Measurements from ENCODE around the gene GDPD4.

GDPD4 gene

GRCh38 chr11:77189588-77190210 is 111.8 kb downstream of the GDPD4 start:
- no peak for DNase-seq (ENCODE audit: low spot score)

- DNase-seq (ENCODE audit: low spot score) = no peak
Measured at GRCh38 chr11:77188633-77189491, 112.6 kb downstream of the GDPD4 start.

GRCh38 chr11:77187776-77188632 is 113.5 kb downstream of the GDPD4 start:
- DNase-seq (ENCODE audit: low spot score) = peak; percentile 76

DNA sequence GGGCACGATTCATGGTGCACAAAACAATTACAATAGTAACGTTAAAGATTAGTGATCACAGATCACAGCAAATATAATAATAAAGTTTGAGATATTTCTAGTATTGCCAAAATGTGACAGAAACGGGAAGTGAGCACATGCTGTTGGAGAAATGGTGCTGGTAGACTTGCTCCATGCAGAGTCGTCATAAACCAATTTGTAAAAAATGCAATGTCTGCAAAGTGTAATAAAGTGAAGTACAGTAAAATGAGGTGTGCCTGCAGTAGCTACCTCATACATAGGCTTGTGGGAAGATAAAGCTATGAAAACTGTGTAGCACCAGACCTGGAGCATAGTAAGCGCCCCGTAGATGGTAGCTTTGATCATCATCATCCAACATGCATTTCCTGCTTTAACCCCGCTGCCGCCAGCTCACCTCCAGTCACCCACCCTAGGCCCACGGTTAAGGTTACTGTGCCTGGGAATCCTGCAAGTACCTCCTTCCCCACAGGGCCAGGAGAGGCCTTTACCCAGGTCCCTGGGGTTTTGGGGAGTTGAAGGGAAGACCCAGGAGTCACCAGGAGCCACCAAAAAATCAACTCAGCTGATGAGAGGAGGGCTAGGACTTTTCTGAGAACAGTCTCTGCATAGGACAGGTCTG is 114.3 kb downstream of the GDPD4 start:
- no peak for DNase-seq (ENCODE audit: low spot score)

DNA sequence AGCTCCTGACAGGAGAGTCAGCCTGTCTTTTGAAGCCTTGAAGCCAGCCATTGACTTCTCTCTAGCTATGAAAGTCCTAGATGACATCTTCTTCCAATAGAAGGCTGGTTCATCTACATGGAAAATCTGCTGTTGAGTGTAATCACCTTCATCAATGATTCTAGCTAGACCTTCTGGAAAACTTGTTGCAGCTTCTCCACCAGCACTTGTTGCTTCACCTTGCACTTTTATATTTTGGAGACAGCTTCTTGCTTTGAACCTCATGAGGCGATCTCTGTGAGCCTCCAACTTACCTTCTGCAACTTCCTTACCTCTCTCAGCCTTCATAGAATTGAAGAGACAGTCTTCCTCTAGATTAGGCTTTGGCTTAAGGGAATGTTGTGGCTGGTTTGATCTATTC is 115.2 kb downstream of the GDPD4 start:
- DNase-seq (ENCODE audit: low spot score) = no peak

- no peak for DNase-seq (ENCODE audit: low spot score)
Measured at GRCh38 chr11:77184136-77184860, 117.2 kb downstream of the GDPD4 start.

DNA sequence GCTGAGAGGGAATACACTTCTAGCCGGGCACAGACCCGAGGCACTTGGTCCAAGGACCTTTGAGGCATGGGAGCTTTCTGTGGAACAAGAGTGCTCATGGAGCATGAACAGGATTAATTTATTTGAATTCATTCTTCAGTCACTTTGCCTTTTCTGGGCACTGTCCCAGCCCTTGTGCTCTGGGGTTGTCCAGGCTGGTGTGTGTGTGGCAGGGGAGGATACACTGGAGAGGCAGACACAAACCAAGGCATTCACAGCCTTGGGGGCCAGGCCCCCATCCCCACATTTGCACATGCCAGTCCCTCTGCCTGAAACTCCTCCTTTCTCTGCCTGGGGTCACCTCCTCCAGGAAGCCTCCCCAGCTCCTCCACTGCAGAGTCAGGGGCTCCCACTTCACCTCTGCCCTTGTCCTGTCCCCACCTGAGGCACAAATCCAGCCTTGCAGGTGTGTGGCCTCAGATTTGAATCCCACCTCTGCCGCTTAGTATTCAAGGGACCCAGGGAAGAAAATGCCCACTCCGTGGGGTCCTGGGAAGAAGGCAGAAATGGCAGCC is 118.0 kb downstream of the GDPD4 start:
- DNase-seq (ENCODE audit: low spot score) = no peak

GRCh38 chr11:77182542-77183430 is 118.7 kb downstream of the GDPD4 start:
- no peak for DNase-seq (ENCODE audit: low spot score)

- DNase-seq (ENCODE audit: low spot score) = no peak
Measured at GRCh38 chr11:77181799-77182541, 119.5 kb downstream of the GDPD4 start.

- no peak for DNase-seq (ENCODE audit: low spot score)
Measured at GRCh38 chr11:77181226-77181625, 120.3 kb downstream of the GDPD4 start.

DNA sequence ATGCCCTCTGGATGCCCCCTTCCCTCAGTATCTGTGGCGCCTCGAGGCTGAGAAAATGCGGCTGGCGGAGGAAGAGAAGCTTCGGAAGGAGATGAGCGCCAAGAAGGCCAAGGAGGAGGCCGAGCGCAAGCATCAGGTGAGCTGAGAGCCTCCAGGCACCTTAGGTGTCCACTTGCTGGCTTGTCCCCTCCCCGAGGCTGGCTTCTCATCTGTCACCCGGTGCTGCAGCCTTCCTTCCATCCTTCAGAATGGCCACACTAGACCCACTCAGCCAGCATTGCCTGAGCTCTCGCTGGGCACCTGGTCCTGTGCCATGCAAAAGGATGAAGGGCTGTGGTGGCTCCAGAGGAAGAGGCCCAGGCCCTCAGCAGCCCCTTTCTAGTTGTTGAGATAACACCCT is 121.1 kb downstream of the GDPD4 start:
- no peak for DNase-seq (ENCODE audit: low spot score)

- no peak for DNase-seq (ENCODE audit: low spot score)
Measured at GRCh38 chr11:77179681-77180080, 121.8 kb downstream of the GDPD4 start.

GRCh38 chr11:77179048-77179447 is 122.4 kb downstream of the GDPD4 start:
- DNase-seq (ENCODE audit: low spot score) = no peak

GRCh38 chr11:77178150-77178549 is 123.3 kb downstream of the GDPD4 start:
- DNase-seq (ENCODE audit: low spot score) = no peak

- no peak for DNase-seq (ENCODE audit: low spot score)
Measured at GRCh38 chr11:77176996-77177395, 124.5 kb downstream of the GDPD4 start.

GRCh38 chr11:77175869-77176539 is 125.5 kb downstream of the GDPD4 start:
- DNase-seq (ENCODE audit: low spot score) = peak; percentile 26

GRCh38 chr11:77175021-77175842 is 126.3 kb downstream of the GDPD4 start:
- DNase-seq (ENCODE audit: low spot score) = no peak

- no peak for DNase-seq (ENCODE audit: low spot score)
Measured at GRCh38 chr11:77174559-77174958, 126.9 kb downstream of the GDPD4 start.

All from germinal center (tissue), 1 donor.